Breast epithelium (tissue), 3 donors: ENCODE results near the gene RHEX.

Source experiments
- CTCF ChIP-seq, 3 donors: fragments of 450-650 bp; IDR thresholded peaks; one replicate each; pipeline ENCODE4 v1.5.1; 2016 to 2017; ENCODE audit warnings: antibody characterized with exemption in 3 of 3, mild to moderate bottlenecking in 3 of 3, moderate library complexity in 3 of 3
- POLR2A ChIP-seq: fragments of 450-650 bp; IDR thresholded peaks from one replicate; pipeline ENCODE4 v1.6.1; 2016; ENCODE audit warnings: antibody characterized with exemption, mild to moderate bottlenecking, moderate library complexity
- POLR2AphosphoS5 ChIP-seq, 3 donors: sonication (generic); formaldehyde crosslinking; IDR thresholded peaks; one replicate each; pipeline ENCODE4 v1.6.1; 2017; ENCODE audit warnings: antibody characterized with exemption in 3 of 3

DNA sequence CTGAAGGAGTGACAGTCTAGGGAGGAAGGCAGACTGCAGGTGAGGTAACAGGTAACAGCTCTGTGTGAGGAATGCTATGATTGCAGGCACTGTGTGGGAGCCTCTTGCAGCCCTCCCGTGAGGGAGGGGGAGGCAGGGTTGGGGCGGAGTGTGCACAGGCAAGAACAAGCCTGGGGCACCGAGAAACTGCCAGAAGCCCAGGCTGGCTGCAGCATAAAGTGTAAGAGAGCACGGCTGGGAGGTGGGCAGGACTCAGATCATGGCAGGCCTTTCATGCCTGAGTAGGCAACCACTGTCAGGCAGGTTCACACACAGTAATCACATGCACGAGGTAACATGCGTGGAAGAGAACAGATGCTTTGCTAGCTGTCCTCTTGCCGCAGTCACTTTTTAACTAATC, 11.3 kb upstream of the RHEX start:
- TF ChIP-seq CTCF (IDR thresholded peaks at IDR 0.05), result no peak
- TF ChIP-seq POLR2A, result no peak
- TF ChIP-seq POLR2AphosphoS5 (IDR thresholded peaks at IDR 0.05), result no peak
